CD14-positive monocyte (primary cell): ENCODE measurements around the gene COL15A1. TPM values are rescaled to one million over a fixed set of nuclear protein-coding genes. Genes with fewer than 3 reads are reported as not detected.

Source experiments
- DNase-seq, 3 donors: peaks; one replicate each; pipeline ENCODE4 v3.0.0-alpha.2; 2011 to 2022
- H2AFZ ChIP-seq: 2 replicates; pipeline ENCODE4 v1.6.0; 2012; ENCODE audit warnings: mild to moderate bottlenecking, low read depth, low read length, inconsistent platforms; ENCODE audit not compliant: insufficient read depth, poor library complexity, severe bottlenecking
- H3K27ac ChIP-seq, 2 donors: 1 replicate in 1 of 2; 2 replicates in 1 of 2; pipeline ENCODE4 v1.5.1; 2012 to 2013; ENCODE audit warnings: low read length in 2 of 2, control low read depth in 1 of 2, inconsistent platforms in 1 of 2, low read depth in 1 of 2, mild to moderate bottlenecking in 1 of 2
- H3K27me3 ChIP-seq, 2 donors: one replicate each; pipeline versions ENCODE4 v1.6.0 to v1.6.1; 2011 to 2013; ENCODE audit warnings: low read length in 2 of 2; ENCODE audit not compliant: control insufficient read depth in 2 of 2, insufficient read depth in 2 of 2
- H3K36me3 ChIP-seq, 2 donors: replicated peaks in 1 of 2; 1 replicate in 1 of 2; 2 replicates in 1 of 2; pipeline versions ENCODE4 v1.5.1 to v1.6.1; 2012 to 2013; ENCODE audit warnings: low read length in 2 of 2, control low read depth in 1 of 2, inconsistent platforms in 1 of 2, mild to moderate bottlenecking in 1 of 2; ENCODE audit not compliant: insufficient read depth in 2 of 2, control insufficient read depth in 1 of 2
- H3K4me1 ChIP-seq, 2 donors: 1 replicate in 1 of 2; 2 replicates in 1 of 2; pipeline versions ENCODE4 v1.5.1 to v1.6.1; 2012 to 2013; ENCODE audit warnings: low read length in 2 of 2, control low read depth in 1 of 2, inconsistent platforms in 1 of 2, mild to moderate bottlenecking in 1 of 2, moderate library complexity in 1 of 2; ENCODE audit not compliant: insufficient read depth in 2 of 2, control insufficient read depth in 1 of 2
- H3K4me2 ChIP-seq: replicated peaks from 2 replicates; pipeline ENCODE3; 2012; ENCODE audit warnings: low read length, moderate library complexity, mild to moderate bottlenecking; ENCODE audit not compliant: poor library complexity, severe bottlenecking; ENCODE audit errors: extremely low read depth
- H3K4me3 ChIP-seq, 3 experiments: fragments of 200-600 bp in 1 of 3; sonication (generic) in 1 of 3; replicated peaks in 1 of 3; 1 replicate in 2 of 3; 2 replicates in 1 of 3; pipeline ENCODE4 v1.5.1; 2011 to 2013; ENCODE audit warnings: low read length in 3 of 3, mild to moderate bottlenecking in 3 of 3, control low read depth in 2 of 3, low read depth in 2 of 3, inconsistent platforms in 1 of 3, moderate library complexity in 1 of 3
- H3K79me2 ChIP-seq: 2 replicates; pipeline ENCODE4 v1.6.0; 2012; ENCODE audit warnings: mild to moderate bottlenecking, control low read depth, inconsistent platforms, low read length, moderate library complexity; ENCODE audit not compliant: insufficient read depth
- H3K9ac ChIP-seq: 2 replicates; pipeline ENCODE4 v1.6.0; 2017; ENCODE audit warnings: low read length, mild to moderate bottlenecking; ENCODE audit not compliant: insufficient read depth, poor library complexity, severe bottlenecking
- H3K9me3 ChIP-seq, 2 donors: replicated peaks in 1 of 2; 1 replicate in 1 of 2; 2 replicates in 1 of 2; pipeline versions ENCODE4 v1.5.1 to v1.6.1; 2012 to 2013; ENCODE audit warnings: low read length in 2 of 2, control low read depth in 1 of 2; ENCODE audit not compliant: control insufficient read depth in 1 of 2, insufficient read depth in 1 of 2
- H4K20me1 ChIP-seq: 2 replicates; pipeline ENCODE4 v1.6.0; 2012; ENCODE audit warnings: mild to moderate bottlenecking, low read length, control low read depth, moderate library complexity; ENCODE audit not compliant: insufficient read depth
- H3K27ac Mint-ChIP-seq, 7 donors: one replicate each; pipeline ENCODE4 v1.8.0; 2020; ENCODE audit warnings: mild to moderate bottlenecking in 7 of 7, mixed read lengths in 7 of 7, moderate library complexity in 6 of 7, inconsistent platforms in 2 of 7
- H3K27me3 Mint-ChIP-seq, 3 donors: one replicate each; pipeline ENCODE4 v1.8.0; 2021 to 2022; ENCODE audit warnings: low read depth in 3 of 3, mild to moderate bottlenecking in 3 of 3, mixed read lengths in 3 of 3, moderate library complexity in 3 of 3, inconsistent platforms in 1 of 3
- H3K36me3 Mint-ChIP-seq, 2 donors: one replicate each; pipeline ENCODE4 v1.8.0; 2020; ENCODE audit warnings: mixed read lengths in 2 of 2, inconsistent platforms in 1 of 2, mild to moderate bottlenecking in 1 of 2
- H3K4me1 Mint-ChIP-seq: one replicate; pipeline ENCODE4 v1.8.0; 2020; ENCODE audit warnings: mild to moderate bottlenecking, mixed read lengths
- H3K4me3 Mint-ChIP-seq, 2 donors: one replicate each; pipeline ENCODE4 v1.8.0; 2020; ENCODE audit warnings: mild to moderate bottlenecking in 2 of 2, mixed read lengths in 2 of 2, moderate library complexity in 1 of 2
- H3K9me3 Mint-ChIP-seq, 7 donors: one replicate each; pipeline ENCODE4 v1.8.0; 2020 to 2022; ENCODE audit warnings: mixed read lengths in 7 of 7, mild to moderate bottlenecking in 6 of 7, moderate library complexity in 6 of 7, inconsistent platforms in 2 of 7
- CTCF ChIP-seq: fragments of 200-600 bp; IDR thresholded peaks from one replicate; pipeline ENCODE4 v1.8.0; 2022; ENCODE audit warnings: antibody characterized with exemption, mild to moderate bottlenecking
- WGBS: methylation state at CpG from one replicate; pipeline ENCODE4 v1.1.5; 2013; ENCODE audit warnings: missing lambda C conversion rate; ENCODE audit not compliant: insufficient coverage; 5-methylcytosine and 5-hydroxymethylcytosine counted together
- intact Hi-C, 2 donors: fragments of 100-400 bp; cut with micrococcal nuclease; formaldehyde crosslinking; loops; one replicate each; pipeline versions ENCODE4 v1.15.0 to v1.15.1; 2023
- polyA plus RNA-seq, 3 donors: library from polyadenylated mRNA; depleted of rRNA in 1 of 3; unstranded in 2 of 3; stranded (reverse) in 1 of 3; fragments of 300-500 nt in 2 of 3; fragments of >200 nt in 1 of 3; fragmentation: Illumina TruSeq in 2 of 3; gene quantifications; 1 replicate in 2 of 3; 2 replicates in 1 of 3; pipeline ENCODE4 v1.2.3, GENCODE V29; 2012 to 2021

The COL15A1 gene
- polyA plus RNA-seq, 3 donors: 0.03 to 0.14 (median 0.11) TPM

GRCh38 chr9:98924946-98925820 is 18.5 kb upstream of the COL15A1 start:
- Histone ChIP-seq H3K27ac (no peak overlapping the region), H2AFZ (no peak overlapping the region), H3K4me2 (no peak overlapping the region), H3K4me1 (peaks cover 8% of the 10 kb centered on the region in 2 donors), H3K4me3 (no peak overlapping the region), H3K27me3 (no peaks in the 10 kb centered on the region), H3K9me3 (no peaks in the 10 kb centered on the region), H3K79me2 (no peaks in the 10 kb centered on the region), H3K9ac (no peak overlapping the region), H3K36me3 (no peaks in the 10 kb centered on the region), H4K20me1 (no peaks in the 10 kb centered on the region)
- Mint-ChIP-seq H3K27me3 (peaks cover 0 to 2% (median 0%) of the 10 kb centered on the region in 3 donors), H3K4me3 (no peak overlapping the region), H3K36me3 (no peaks in the 10 kb centered on the region), H3K9me3 (peaks cover 0 to 2% (median 0%) of the 10 kb centered on the region in 7 donors), H3K27ac (no peak overlapping the region), H3K4me1 (peaks cover 13% of the 10 kb centered on the region)
- intact Hi-C loops: no loop called here
- 91% methylated on average over 13 of the region's 15 CpGs for WGBS
- no peak for TF ChIP-seq CTCF
- DNase-seq: no peak

GRCh38 chr9:98925956-98926355 is 17.8 kb upstream of the COL15A1 start:
- H3K9ac ChIP-seq: no peak overlapping the region
- no CpG with 5 or more reads among the region's 2 CpGs for whole genome bisulfite sequencing
- H3K27me3 ChIP-seq: no peaks in the 10 kb centered on the region
- no peaks in the 10 kb centered on the region for H3K9me3 ChIP-seq
- Mint-ChIP-seq H3K27me3 (peaks cover 0 to 3% (median 2%) of the 10 kb centered on the region in 3 donors), H3K4me3 (no peak overlapping the region), H3K27ac (no peak overlapping the region), H3K9me3 (peaks cover 0 to 2% (median 0%) of the 10 kb centered on the region in 7 donors), H3K4me1 (peaks cover 8% of the 10 kb centered on the region), H3K36me3 (no peaks in the 10 kb centered on the region)
- DNase-seq: no peak
- no peak overlapping the region for H3K4me3 ChIP-seq
- H3K36me3 ChIP-seq: no peaks in the 10 kb centered on the region
- intact Hi-C loops: no loop called here
- no peak overlapping the region for H2AFZ ChIP-seq
- no peaks in the 10 kb centered on the region for H3K79me2 ChIP-seq
- no peak for TF ChIP-seq CTCF
- H3K27ac ChIP-seq: no peak overlapping the region
- H4K20me1 ChIP-seq: no peaks in the 10 kb centered on the region
- no peak overlapping the region for H3K4me2 ChIP-seq
- peaks cover 8% of the 10 kb centered on the region in 2 donors for H3K4me1 ChIP-seq
